GM12864 (cell line): ENCODE results near the gene RGS2.

Experiments used
- DNase-seq: peaks from one replicate; pipeline ENCODE4 v3.0.0-alpha.2; 2011; ENCODE audit warnings: low read depth
- H3K4me3 ChIP-seq: 2 replicates; pipeline ENCODE4 v1.5.1; 2011; ENCODE audit warnings: mild to moderate bottlenecking, low read depth, low read length, control low read depth
- TF ChIP-seq, protein P1 (sequence below): IDR thresholded peaks from 2 replicates; pipeline ENCODE4 v1.5.1; 2011; ENCODE audit warnings: low read depth, mild to moderate bottlenecking, moderate library complexity, low read length, control low read depth, inconsistent platforms; ENCODE audit errors: missing control alignments

The RGS2 gene

DNA sequence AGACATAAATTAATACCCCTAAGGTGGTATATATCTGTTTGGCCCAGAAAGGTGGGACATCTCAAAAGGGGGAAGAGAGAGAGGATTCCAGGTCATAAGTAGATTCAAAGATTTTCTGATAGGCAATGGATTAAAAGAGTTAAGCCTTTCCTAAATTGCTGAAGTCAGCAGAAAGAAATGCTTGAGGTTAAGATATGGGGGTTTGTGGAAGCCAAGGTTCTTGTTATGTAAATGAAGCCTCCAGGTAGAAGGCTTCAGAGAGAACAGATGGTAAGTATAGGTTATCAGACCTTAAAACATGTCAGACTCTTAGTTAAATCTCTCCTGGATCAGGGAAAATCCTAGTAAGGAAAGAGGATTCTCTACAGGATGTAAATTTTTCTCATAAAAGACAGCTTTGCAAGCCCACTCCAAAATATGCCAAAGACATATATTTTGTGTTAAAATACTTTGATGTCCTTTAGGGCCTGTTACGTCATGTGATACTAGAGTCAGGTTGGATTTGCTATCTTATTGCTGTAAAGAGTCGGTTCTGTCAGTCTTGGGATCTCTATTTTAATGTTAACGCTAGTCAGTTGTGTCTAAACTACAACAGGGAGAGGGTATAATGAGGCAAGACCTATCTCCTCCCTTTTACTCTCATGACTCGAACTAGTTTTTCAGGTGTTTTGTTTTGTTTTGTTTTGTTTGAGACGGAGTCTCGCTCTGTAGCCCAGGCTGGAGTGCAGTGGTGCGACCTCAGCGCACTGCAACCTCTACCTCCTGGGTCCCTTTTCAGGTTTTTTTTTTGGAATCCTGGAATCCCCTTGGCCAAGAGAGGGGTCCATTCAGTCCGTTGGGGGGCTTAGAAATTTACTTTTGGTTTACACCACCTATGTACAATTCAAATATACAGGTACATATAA lies 30.6 kb downstream of the RGS2 start:
- TF ChIP-seq, protein P1, sequence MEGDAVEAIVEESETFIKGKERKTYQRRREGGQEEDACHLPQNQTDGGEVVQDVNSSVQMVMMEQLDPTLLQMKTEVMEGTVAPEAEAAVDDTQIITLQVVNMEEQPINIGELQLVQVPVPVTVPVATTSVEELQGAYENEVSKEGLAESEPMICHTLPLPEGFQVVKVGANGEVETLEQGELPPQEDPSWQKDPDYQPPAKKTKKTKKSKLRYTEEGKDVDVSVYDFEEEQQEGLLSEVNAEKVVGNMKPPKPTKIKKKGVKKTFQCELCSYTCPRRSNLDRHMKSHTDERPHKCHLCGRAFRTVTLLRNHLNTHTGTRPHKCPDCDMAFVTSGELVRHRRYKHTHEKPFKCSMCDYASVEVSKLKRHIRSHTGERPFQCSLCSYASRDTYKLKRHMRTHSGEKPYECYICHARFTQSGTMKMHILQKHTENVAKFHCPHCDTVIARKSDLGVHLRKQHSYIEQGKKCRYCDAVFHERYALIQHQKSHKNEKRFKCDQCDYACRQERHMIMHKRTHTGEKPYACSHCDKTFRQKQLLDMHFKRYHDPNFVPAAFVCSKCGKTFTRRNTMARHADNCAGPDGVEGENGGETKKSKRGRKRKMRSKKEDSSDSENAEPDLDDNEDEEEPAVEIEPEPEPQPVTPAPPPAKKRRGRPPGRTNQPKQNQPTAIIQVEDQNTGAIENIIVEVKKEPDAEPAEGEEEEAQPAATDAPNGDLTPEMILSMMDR, result no peak
- no peak for DNase-seq
- H3K4me3 ChIP-seq, result no peak overlapping the region

DNA sequence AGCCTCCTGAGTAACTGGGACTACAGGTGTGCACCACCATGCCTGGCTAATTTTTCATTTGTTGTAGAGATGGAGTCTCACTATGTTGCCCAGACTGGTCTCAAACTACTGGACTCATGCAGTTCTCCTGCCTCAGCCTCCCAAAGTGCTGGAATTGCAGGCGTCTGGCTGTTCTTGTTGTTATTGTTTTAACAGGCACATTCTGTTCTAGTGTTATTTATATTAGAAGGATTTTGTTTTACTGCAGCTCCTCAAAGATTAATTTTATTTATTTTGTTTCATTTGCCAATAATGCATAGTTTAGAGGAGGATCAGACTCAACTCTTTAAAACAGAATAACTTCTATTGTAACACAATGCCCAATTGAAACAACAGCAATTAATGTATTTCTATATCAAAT lies 35.5 kb downstream of the RGS2 start:
- no peak for DNase-seq
- H3K4me3 ChIP-seq, result no peak overlapping the region
- TF ChIP-seq, protein P1, result no peak

DNA sequence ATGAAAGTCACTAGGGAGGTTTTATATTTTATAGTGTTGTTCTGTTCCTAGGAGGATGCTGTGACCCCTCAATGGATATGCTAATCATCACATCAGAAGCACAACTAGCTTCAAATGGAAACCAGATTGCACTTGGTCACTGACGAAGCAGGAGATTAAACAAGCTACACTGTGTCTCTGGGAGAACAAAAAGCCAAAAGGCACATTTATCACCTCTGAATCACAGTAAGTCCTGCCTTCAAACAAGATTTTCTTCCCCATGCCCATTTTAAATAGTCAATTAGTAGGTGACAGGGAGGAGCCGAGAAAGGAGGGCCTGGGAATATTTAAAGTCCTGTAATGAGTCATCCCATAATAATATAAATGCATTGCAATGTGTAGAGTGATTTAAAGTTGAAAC lies 38.1 kb downstream of the RGS2 start:
- no peak for DNase-seq
- TF ChIP-seq, protein P1, result no peak

DNA sequence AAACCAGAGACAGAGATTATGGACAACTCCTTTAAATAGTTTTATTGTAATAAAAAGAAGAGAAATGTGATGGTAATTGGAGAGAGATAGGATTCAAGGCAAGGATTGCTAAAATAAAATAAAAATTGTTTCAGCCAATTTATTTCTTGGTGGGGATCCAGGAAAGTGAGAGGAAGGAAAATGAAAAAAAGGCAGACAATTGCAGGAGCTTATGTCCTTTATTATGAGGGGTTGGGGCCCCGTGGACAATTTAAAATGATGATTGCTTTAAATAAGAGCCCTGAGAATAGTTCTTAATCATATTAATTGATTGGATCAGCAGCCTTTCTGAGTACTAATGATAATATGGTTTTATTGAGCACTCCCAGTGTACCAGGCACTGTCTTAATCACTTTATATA lies 40.2 kb downstream of the RGS2 start:
- DNase-seq, result no peak
- no peak overlapping the region for H3K4me3 ChIP-seq
- TF ChIP-seq, protein P1, result no peak

More for the DNA sequence above, 38.1 kb downstream of the RGS2 start:
- H3K4me3 ChIP-seq, result no peak overlapping the region

DNA sequence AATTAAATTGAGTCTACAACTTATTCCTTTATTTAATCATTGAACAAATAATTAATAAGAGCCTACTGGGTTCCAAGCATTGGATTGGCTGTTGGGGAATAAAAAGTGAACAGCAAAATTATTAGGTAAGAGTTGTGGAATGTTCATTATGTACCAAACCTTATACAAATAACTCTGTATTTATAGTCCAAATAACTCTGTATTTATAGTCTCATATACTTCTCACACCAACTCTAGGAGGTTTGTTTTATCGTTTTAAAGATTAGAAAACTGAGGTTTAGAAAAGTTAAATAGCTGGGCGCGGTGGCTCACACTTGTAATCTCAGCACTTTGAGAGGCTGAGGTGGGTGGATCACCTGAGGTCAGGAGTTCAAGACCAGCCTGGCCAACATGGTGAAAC lies 40.6 kb downstream of the RGS2 start:
- no peak for DNase-seq
- TF ChIP-seq, protein P1, result no peak
- H3K4me3 ChIP-seq, result no peak overlapping the region

DNA sequence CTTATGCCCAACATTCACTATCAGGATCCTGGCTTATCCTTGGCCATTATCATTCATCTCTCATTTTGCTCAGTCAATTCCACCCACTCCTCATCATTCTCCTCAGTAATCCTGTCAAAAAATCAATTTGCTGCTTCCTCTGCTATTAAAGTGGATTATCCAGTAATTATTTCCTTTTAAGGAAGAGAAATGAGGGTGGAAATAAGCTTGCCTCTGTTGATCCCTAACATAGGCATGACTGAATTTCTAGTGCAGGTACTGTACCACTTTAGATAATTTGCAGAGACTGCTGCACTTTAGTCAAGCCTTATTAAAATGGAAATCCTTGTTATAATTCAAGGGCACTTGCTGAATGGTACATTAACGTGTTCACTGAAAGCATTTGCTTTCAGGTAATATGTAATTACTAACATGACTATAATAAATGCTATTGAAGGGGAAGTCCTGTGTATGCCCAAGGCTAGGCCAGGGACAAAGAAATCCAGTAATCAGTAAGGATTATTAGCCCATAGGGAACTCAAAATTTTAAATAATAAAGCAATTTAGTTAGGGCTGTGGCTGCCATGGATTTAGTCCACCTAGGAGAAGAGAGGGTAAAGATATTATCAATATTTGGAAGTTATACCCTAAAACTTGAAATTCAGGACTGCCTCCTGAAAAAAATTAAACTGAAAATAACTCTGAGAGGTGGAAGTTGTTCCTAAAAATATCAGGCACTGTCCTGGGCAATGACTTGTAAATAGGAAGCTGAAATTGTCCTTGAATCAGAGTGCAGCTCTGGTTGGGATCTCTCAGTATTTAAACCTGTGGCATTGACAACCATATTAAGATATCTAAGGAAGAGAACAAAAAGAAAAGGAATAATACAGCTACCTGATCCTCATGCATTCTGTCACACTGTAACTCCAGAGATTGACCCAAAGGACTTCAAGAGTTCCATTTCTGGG lies 43.4 kb downstream of the RGS2 start:
- no peak for DNase-seq
- no peak overlapping the region for H3K4me3 ChIP-seq
- TF ChIP-seq, protein P1, result no peak
